AG04449 (cell line): Measurements from ENCODE around the gene FGFBP1.

Experiments used
- CTCF ChIA-PET: fragments of 350-600 bp; formaldehyde crosslinking; extraction: SDS; loops from one replicate; lab custom pipeline; 2021; ENCODE audit warnings: antibody characterized with exemption; lab: Yijun Ruan, JAX
- POLR2A ChIA-PET: fragments of 400-600, 350-600 bp; formaldehyde crosslinking; extraction: SDS; loops from one replicate; lab custom pipeline; 2020; ENCODE audit warnings: antibody characterized with exemption, inconsistent platforms; lab: Yijun Ruan, JAX
- DNase-seq: peaks from one replicate; pipeline ENCODE4 v3.0.0-alpha.2; 2010; ENCODE audit warnings: low read depth, low spot score
- H3K4me3 ChIP-seq: 2 replicates; pipeline ENCODE4 v1.5.1; 2011; ENCODE audit warnings: low read depth, mild to moderate bottlenecking, control low read depth, low read length
- CTCF ChIP-seq: IDR thresholded peaks from one replicate; pipeline ENCODE4 v1.5.1; 2011; ENCODE audit warnings: mild to moderate bottlenecking, moderate library complexity, low read length, control low read depth, inconsistent platforms; ENCODE audit not compliant: insufficient read depth; ENCODE audit errors: missing control alignments

The FGFBP1 gene

GRCh38 chr4:15906020-15906443, 32.5 kb downstream of the FGFBP1 start:
- H3K4me3 ChIP-seq = no peak overlapping the region
- no peak for TF ChIP-seq CTCF
- ChIA-PET POLR2A (no interaction called here), CTCF (interaction anchor here (1.3 to 1.9 kb wide), 2 partner anchors 10 to 95 kb away, joined by 5 to 6 read pairs; no protein-coding TSS in a partner anchor)
- DNase-seq = no peak

GRCh38 chr4:15902746-15903145, 35.8 kb downstream of the FGFBP1 start:
- ChIA-PET POLR2A (no interaction called here), CTCF (interaction anchor here (1.1 to 3.0 kb wide), 2 partner anchors 20 to 22 kb away, joined by 3 to 17 read pairs; no protein-coding TSS in a partner anchor)
- TF ChIP-seq CTCF = no peak
- DNase-seq = no peak
- H3K4me3 ChIP-seq = no peak overlapping the region

GRCh38 chr4:15901998-15902397, 36.5 kb downstream of the FGFBP1 start:
- DNase-seq = no peak
- no peak for TF ChIP-seq CTCF
- H3K4me3 ChIP-seq = no peak overlapping the region
- POLR2A ChIA-PET = no interaction called here
- CTCF ChIA-PET = interaction anchor here (3.0 kb wide), 1 partner anchor 19 kb away, joined by 17 read pairs; no protein-coding TSS in a partner anchor

- ChIA-PET CTCF (interaction anchor here (3.0 kb wide), 1 partner anchor 18 kb away, joined by 17 read pairs; no protein-coding TSS in a partner anchor), POLR2A (no interaction called here)
- DNase-seq = no peak
- TF ChIP-seq CTCF = no peak
- no peak overlapping the region for H3K4me3 ChIP-seq
These were observed 37.5 kb downstream of the FGFBP1 start for GRCh38 chr4:15901007-15901406.

- H3K4me3 ChIP-seq = no peak overlapping the region
- ChIA-PET CTCF (interaction anchor here (1.0 to 1.6 kb wide), 2 partner anchors 20 to 56 kb away, joined by 3 to 4 read pairs; no protein-coding TSS in a partner anchor), POLR2A (no interaction called here)
- TF ChIP-seq CTCF = no peak
- DNase-seq = no peak
These were observed 39.0 kb downstream of the FGFBP1 start for GRCh38 chr4:15899511-15899910.

GRCh38 chr4:15898902-15899301, 39.6 kb downstream of the FGFBP1 start:
- ChIA-PET CTCF (interaction anchor here (0.9 to 7.4 kb wide), 3 partner anchors 17 to 94 kb away, joined by 3 to 68 read pairs (median 4); no protein-coding TSS in a partner anchor), POLR2A (no interaction called here)
- no peak for TF ChIP-seq CTCF
- no peak for DNase-seq
- no peak overlapping the region for H3K4me3 ChIP-seq
